GM12878 (cell line): Measurements from ENCODE around the gene GCH1. TPM values are rescaled to one million over a fixed set of nuclear protein-coding genes. Genes with fewer than 3 reads are reported as not detected.
A peak's percentile ranks its signal among the peaks of the same experiment; 100 is the strongest.

Source experiments
- ATAC-seq: fragments of 200-7000 bp; cut with Tn5 transposase; 3 replicates; pipeline ENCODE4 v1.9.1; 2020; ENCODE audit warnings: mild to moderate bottlenecking, moderate library complexity
- BruUV-seq: library from RNA; stranded (reverse); fragments of 400-500 nt; replicated peaks from 2 replicates; lab custom pipeline; 2021; lab: Mats Ljungman, UMichigan
- CTCF ChIA-PET: fragments of 300-600 bp; sonication (Branson Sonifier 250); formaldehyde crosslinking; extraction: SDS; loops from one replicate; lab custom pipeline; 2021; ENCODE audit warnings: inconsistent platforms; lab: Yijun Ruan, JAX
- POLR2A ChIA-PET: fragments of 350-600 bp; formaldehyde crosslinking; extraction: SDS; loops from one replicate; lab custom pipeline; 2021; ENCODE audit warnings: inconsistent platforms; lab: Charles Lee
- RAD21 ChIA-PET: fragments of 300-600 bp; sonication (Branson Sonifier 250); formaldehyde crosslinking; loops from one replicate; lab custom pipeline; 2023; ENCODE audit warnings: antibody characterized with exemption; ENCODE audit not compliant: unreplicated experiment; lab: Charles Lee
- SMC1A ChIA-PET: fragments of 300-600 bp; sonication (Branson Sonifier 250); formaldehyde crosslinking; loops from one replicate; lab custom pipeline; 2023; ENCODE audit not compliant: unreplicated experiment, uncharacterized antibody; lab: Charles Lee
- DNase-seq: peaks from one replicate; pipeline ENCODE4 v3.0.0-alpha.2; 2011; ENCODE audit warnings: low read depth, low spot score
- FAIRE-seq: peaks from 3 replicates; lab custom pipeline; 2011; peaks lifted over from hg19 to GRCh38; lab: Jason Lieb, UNC
- H2AFZ ChIP-seq: 2 replicates; pipeline ENCODE4 v1.6.0; 2011; ENCODE audit warnings: low read depth, low read length, control low read depth; ENCODE audit not compliant: control insufficient read depth
- H3K27ac ChIP-seq: 2 replicates; pipeline ENCODE4 v1.5.1; 2011; ENCODE audit warnings: control low read depth; ENCODE audit not compliant: control insufficient read depth, insufficient read depth
- H3K27me3 ChIP-seq, 2 experiments: replicated peaks in 1 of 2; 2 replicates each; pipeline versions ENCODE4 v1.6.0 to v1.6.1; 2011; ENCODE audit warnings: low read length in 1 of 2; ENCODE audit not compliant: control insufficient read depth in 2 of 2, insufficient read depth in 2 of 2
- H3K36me3 ChIP-seq, 2 experiments: 2 replicates each; pipeline ENCODE4 v1.5.1; 2011; ENCODE audit warnings: low read length in 1 of 2; ENCODE audit not compliant: control insufficient read depth in 2 of 2, insufficient read depth in 2 of 2
- H3K4me1 ChIP-seq: 2 replicates; pipeline ENCODE4 v1.6.1; 2011; ENCODE audit warnings: mild to moderate bottlenecking, low read length, moderate library complexity, mixed read lengths; ENCODE audit not compliant: control insufficient read depth, insufficient read depth
- H3K4me2 ChIP-seq: 2 replicates; pipeline ENCODE4 v1.6.0; 2011; ENCODE audit warnings: control low read depth; ENCODE audit not compliant: control insufficient read depth, insufficient read depth
- H3K4me3 ChIP-seq: fragments of 200-600 bp; sonication (generic); 2 replicates; pipeline ENCODE4 v1.5.1; 2016
- H3K79me2 ChIP-seq: 2 replicates; pipeline ENCODE4 v1.6.0; 2011; ENCODE audit warnings: low read length; ENCODE audit not compliant: control insufficient read depth, insufficient read depth
- H3K9ac ChIP-seq: 2 replicates; pipeline ENCODE4 v1.8.0; 2011; ENCODE audit warnings: low read length, control low read depth, mixed read lengths; ENCODE audit not compliant: control insufficient read depth, insufficient read depth
- H3K9me3 ChIP-seq: replicated peaks from 3 replicates; pipeline ENCODE4 v1.5.1; 2011; ENCODE audit warnings: mild to moderate bottlenecking, low read length; ENCODE audit not compliant: control insufficient read depth, insufficient read depth
- H4K20me1 ChIP-seq: 2 replicates; pipeline ENCODE4 v1.6.0; 2011; ENCODE audit not compliant: control insufficient read depth, insufficient read depth
- ASH2L ChIP-seq: fragments of 300-600, 200-600 bp; sonication (generic); IDR thresholded peaks from 2 replicates; pipeline ENCODE4 v1.6.1; 2017; ENCODE audit warnings: low read depth, mild to moderate bottlenecking, borderline replicate concordance
- CBFB ChIP-seq: IDR thresholded peaks from 2 replicates; pipeline ENCODE4 v1.6.1; 2016; ENCODE audit warnings: antibody characterized with exemption, low read depth
- DPF2 ChIP-seq: fragments of 450-650 bp; IDR thresholded peaks from 2 replicates; pipeline ENCODE4 v1.6.1; 2017; ENCODE audit warnings: mild to moderate bottlenecking
- EP300 ChIP-seq, 2 experiments: fragments of 150-350 bp in 1 of 2; IDR thresholded peaks; 2 replicates each; pipeline ENCODE4 v1.6.1; 2011 to 2012; ENCODE audit warnings: low read depth in 2 of 2, low read length in 2 of 2, borderline replicate concordance in 1 of 2, improper control_type of control experiment in 1 of 2, inconsistent platforms in 1 of 2; ENCODE audit not compliant: control insufficient read depth in 1 of 2
- NR2F1 ChIP-seq: fragments of 450-650 bp; conservative IDR thresholded peaks from 2 replicates; pipeline ENCODE4 v1.6.1; 2017; ENCODE audit warnings: mild to moderate bottlenecking
- NRF1 ChIP-seq: conservative IDR thresholded peaks from 2 replicates; pipeline ENCODE4 v1.6.1; 2011; ENCODE audit warnings: mild to moderate bottlenecking, low read depth, low read length, improper control_type of control experiment
- POLR2AphosphoS2 ChIP-seq: IDR thresholded peaks from 2 replicates; pipeline ENCODE4 v1.6.1; 2011; ENCODE audit warnings: low read depth, mild to moderate bottlenecking, low read length, improper control_type of control experiment, moderate library complexity
- RELA ChIP-seq: fragments of 450-650 bp; IDR thresholded peaks from 2 replicates; pipeline ENCODE4 v1.8.0; 2014; ENCODE audit warnings: borderline replicate concordance; ENCODE audit not compliant: partially characterized antibody
- RFX5 ChIP-seq: IDR thresholded peaks from 2 replicates; pipeline ENCODE4 v1.6.1; 2011; ENCODE audit warnings: low read depth, low read length, improper control_type of control experiment
- WGBS: methylation state at CpG from one replicate; pipeline ENCODE4 v1.1.6; 2016; ENCODE audit warnings: low lambda C conversion rate; ENCODE audit not compliant: insufficient replicate concordance, insufficient coverage; ENCODE audit errors: missing lambda C conversion rate; 5-methylcytosine and 5-hydroxymethylcytosine counted together
- in situ Hi-C: fragments of 300-500 bp; cut with MboI; formaldehyde crosslinking; loops from 9 replicates; pipeline ENCODE4 v1.14.3; 2018; ENCODE audit warnings: mixed read lengths
- intact Hi-C: fragments of 100-400 bp; cut with micrococcal nuclease; formaldehyde crosslinking; loops from one replicate; pipeline ENCODE4 v1.14.2; 2022; ENCODE audit not compliant: unreplicated experiment
- polyA plus RNA-seq, 11 experiments: library from polyadenylated mRNA; depleted of rRNA in 4 of 11; unstranded in 6 of 11; stranded (reverse) in 5 of 11; fragments of >200 nt; fragmentation: Nextera tagmentation in 4 of 11; fragmentation: Illumina TruSeq in 1 of 11; extraction: Ambion mirVana in 4 of 11; extraction: Trizol in 1 of 11; gene quantifications; 1 replicate in 1 of 11; 2 replicates in 10 of 11; pipeline versions ENCODE4 v1.2.1 to v1.2.3, GENCODE V29; 2011 to 2016; ENCODE audit warnings: inconsistent platforms in 2 of 11, missing spikeins in 2 of 11, low read depth in 1 of 11
- total RNA-seq, 4 experiments: library from RNA; depleted of rRNA in 3 of 4; stranded (reverse); fragments of >200 nt in 3 of 4; fragmentation: Illumina TruSeq in 1 of 4; extraction: Trizol in 1 of 4; gene quantifications; 2 replicates each; pipeline versions ENCODE4 v1.2.1 to v1.2.3, GENCODE V29; 2013 to 2021
- TF ChIP-seq, protein P1 (sequence below): fragments of 450-650 bp; formaldehyde crosslinking; IDR thresholded peaks from 2 replicates; pipeline ENCODE4 v1.4.0; 2022; ENCODE audit warnings: mild to moderate bottlenecking, moderate library complexity
- TF ChIP-seq, protein P2 (sequence below): fragments of 450-650 bp; IDR thresholded peaks from 2 replicates; pipeline ENCODE4 v1.6.1; 2018; ENCODE audit warnings: borderline replicate concordance, mild to moderate bottlenecking; ENCODE audit not compliant: partially characterized antibody
- TF ChIP-seq, protein P3 (sequence below): fragments of 150-350 bp; IDR thresholded peaks from 2 replicates; pipeline ENCODE4 v1.6.1; 2014; ENCODE audit warnings: mild to moderate bottlenecking, low read depth, low read length

The GCH1 gene
- total and polyA plus RNA-seq, 10 of the 15 experiments (the other 5 are each of a cell fraction or from before 2014, with no cell fraction given), result 25.1 to 37.0 (median 33.8) TPM

DNA sequence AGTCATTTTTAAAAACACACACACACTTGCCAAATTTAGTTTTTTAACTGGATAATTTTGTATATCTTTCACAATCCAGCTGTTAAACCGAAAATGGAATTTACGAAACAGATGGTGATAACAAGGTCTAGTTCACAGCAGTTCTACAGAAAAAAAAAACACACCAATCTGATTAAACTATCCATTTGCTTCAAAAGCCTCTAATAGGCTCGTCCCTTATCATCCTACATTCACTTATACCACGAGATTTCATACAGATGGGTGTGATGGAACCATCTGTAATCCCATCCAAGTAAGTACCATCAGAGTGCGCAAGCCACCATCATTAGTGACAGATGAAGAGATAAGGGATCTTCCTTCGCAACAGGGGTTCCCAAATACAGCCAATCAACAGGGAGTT lies 20.1 kb downstream of the GCH1 start:
- Histone ChIP-seq H2AFZ (peak overlapping the region; percentile 88), H3K4me1 (peaks cover 11% of the 10 kb centered on the region), H3K27ac (peak overlapping the region; percentile 93), H3K9ac (no peak overlapping the region; the same call in 1 of the 2 replicates), H3K36me3 (no peaks in the 10 kb centered on the region; a peak in 2 of 4 replicates), H3K4me2 (no peak overlapping the region), H3K27me3 (no peaks in the 10 kb centered on the region), H4K20me1 (no peaks in the 10 kb centered on the region), H3K9me3 (no peaks in the 10 kb centered on the region), H3K79me2 (peaks cover 24% of the 10 kb centered on the region), H3K4me3 (peak overlapping the region; percentile 56; the same call in 1 of the 2 replicates)
- FAIRE-seq (peak; percentile 49), DNase-seq (no peak), ATAC-seq (no peak)
- POLR2A ChIA-PET, result interaction anchor here (1.2 kb wide), 1 partner anchor 17 kb away, joined by 3 read pairs; no protein-coding TSS in a partner anchor
- SMC1A ChIA-PET, result interaction anchor here (1.5 to 2.9 kb wide), 6 partner anchors 8 to 190 kb away, joined by 3 to 35 read pairs (median 8); partner anchors contain the start of gene GCH1
- intact Hi-C loops, result loop anchor here (1.0 kb wide), 1 partner anchor 8 kb away; no protein-coding TSS in a partner anchor
- in situ Hi-C loops, result no loop called here
- CTCF ChIA-PET, result interaction anchor here (1.3 to 2.3 kb wide), 7 partner anchors 10 to 148 kb away, joined by 3 to 36 read pairs (median 7); partner anchors contain the start of gene GCH1
- RAD21 ChIA-PET, result interaction anchor here (1.1 to 2.2 kb wide), 10 partner anchors 8 to 316 kb away, joined by 4 to 15 read pairs (median 6); partner anchors contain the start of genes GCH1 and SAMD4A
- 58% methylated on average over 6 of the region's 6 CpGs for WGBS
- BruUV-seq, result no TSS peak
- TF ChIP-seq, protein P1, sequence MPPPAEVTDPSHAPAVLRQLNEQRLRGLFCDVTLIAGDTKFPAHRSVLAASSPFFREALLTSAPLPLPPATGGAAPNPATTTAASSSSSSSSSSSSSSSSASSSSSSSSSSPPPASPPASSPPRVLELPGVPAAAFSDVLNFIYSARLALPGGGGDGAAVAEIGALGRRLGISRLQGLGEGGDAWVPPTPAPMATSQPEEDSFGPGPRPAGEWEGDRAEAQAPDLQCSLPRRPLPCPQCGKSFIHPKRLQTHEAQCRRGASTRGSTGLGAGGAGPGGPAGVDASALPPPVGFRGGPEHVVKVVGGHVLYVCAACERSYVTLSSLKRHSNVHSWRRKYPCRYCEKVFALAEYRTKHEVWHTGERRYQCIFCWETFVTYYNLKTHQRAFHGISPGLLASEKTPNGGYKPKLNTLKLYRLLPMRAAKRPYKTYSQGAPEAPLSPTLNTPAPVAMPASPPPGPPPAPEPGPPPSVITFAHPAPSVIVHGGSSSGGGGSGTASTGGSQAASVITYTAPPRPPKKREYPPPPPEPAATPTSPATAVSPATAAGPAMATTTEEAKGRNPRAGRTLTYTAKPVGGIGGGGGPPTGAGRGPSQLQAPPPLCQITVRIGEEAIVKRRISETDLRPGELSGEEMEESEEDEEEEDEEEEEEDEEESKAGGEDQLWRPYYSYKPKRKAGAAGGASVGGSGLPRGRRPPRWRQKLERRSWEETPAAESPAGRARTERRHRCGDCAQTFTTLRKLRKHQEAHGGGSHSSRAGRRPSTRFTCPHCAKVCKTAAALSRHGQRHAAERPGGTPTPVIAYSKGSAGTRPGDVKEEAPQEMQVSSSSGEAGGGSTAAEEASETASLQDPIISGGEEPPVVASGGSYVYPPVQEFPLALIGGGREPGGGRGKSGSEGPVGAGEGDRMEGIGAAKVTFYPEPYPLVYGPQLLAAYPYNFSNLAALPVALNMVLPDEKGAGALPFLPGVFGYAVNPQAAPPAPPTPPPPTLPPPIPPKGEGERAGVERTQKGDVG, result no peak
- TF ChIP-seq NR2F1 (no peak), POLR2AphosphoS2 (no peak), RFX5 (no peak), ASH2L (no peak), EP300 (IDR thresholded peaks at IDR 0.05; ENCODE audit: borderline replicate concordance in 1 of 2, control insufficient read depth in 1 of 2, low read depth in 2 of 2, low read length in 2 of 2) (no peak), RELA (no peak), CBFB (no peak), NRF1 (no peak), DPF2 (no peak)
- TF ChIP-seq, protein P2, sequence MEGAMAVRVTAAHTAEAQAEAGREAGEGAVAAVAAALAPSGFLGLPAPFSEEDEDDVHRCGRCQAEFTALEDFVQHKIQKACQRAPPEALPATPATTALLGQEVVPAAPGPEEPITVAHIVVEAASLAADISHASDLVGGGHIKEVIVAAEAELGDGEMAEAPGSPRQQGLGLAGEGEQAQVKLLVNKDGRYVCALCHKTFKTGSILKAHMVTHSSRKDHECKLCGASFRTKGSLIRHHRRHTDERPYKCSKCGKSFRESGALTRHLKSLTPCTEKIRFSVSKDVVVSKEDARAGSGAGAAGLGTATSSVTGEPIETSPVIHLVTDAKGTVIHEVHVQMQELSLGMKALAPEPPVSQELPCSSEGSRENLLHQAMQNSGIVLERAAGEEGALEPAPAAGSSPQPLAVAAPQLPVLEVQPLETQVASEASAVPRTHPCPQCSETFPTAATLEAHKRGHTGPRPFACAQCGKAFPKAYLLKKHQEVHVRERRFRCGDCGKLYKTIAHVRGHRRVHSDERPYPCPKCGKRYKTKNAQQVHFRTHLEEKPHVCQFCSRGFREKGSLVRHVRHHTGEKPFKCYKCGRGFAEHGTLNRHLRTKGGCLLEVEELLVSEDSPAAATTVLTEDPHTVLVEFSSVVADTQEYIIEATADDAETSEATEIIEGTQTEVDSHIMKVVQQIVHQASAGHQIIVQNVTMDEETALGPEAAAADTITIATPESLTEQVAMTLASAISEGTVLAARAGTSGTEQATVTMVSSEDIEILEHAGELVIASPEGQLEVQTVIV, result no peak
- TF ChIP-seq, protein P3, sequence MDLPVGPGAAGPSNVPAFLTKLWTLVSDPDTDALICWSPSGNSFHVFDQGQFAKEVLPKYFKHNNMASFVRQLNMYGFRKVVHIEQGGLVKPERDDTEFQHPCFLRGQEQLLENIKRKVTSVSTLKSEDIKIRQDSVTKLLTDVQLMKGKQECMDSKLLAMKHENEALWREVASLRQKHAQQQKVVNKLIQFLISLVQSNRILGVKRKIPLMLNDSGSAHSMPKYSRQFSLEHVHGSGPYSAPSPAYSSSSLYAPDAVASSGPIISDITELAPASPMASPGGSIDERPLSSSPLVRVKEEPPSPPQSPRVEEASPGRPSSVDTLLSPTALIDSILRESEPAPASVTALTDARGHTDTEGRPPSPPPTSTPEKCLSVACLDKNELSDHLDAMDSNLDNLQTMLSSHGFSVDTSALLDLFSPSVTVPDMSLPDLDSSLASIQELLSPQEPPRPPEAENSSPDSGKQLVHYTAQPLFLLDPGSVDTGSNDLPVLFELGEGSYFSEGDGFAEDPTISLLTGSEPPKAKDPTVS, result no peak
